Measurements from ENCODE around the gene EHBP1. TPM values are rescaled to one million over a fixed set of nuclear protein-coding genes. Genes with fewer than 3 reads are reported as not detected.

EHBP1 gene
- total RNA-seq, 2 experiments from 2014 or later: 21.4 to 22.3 TPM

GRCh38 chr2:62852254-62852653 lies 146.7 kb downstream of the EHBP1 start:
- TF ChIP-seq CTCF (IDR thresholded peaks at IDR 0.05): no peak
- Histone ChIP-seq H3K4me1 (ENCODE audit: insufficient read depth, low read length) (no peaks in the 10 kb centered on the region), H3K4me3 (ENCODE audit: low read length) (no peak overlapping the region), H3K36me3 (ENCODE audit: insufficient read depth, low read length) (no peaks in the 10 kb centered on the region), H3K27ac (ENCODE audit: low read depth in 1 of 2, low read length in 2 of 2) (no peak overlapping the region), H3K27me3 (ENCODE audit: control insufficient read depth in 1 of 2, insufficient read depth in 2 of 2, low read length in 2 of 2) (no peaks in the 10 kb centered on the region), H3K9me3 (ENCODE audit: control insufficient read depth in 1 of 2, insufficient read depth in 1 of 2, low read length in 2 of 2) (peaks cover 0 to 9% of the 10 kb centered on the region in 2 experiments)
- Mint-ChIP-seq H3K36me3 (ENCODE audit: low read depth) (peaks cover 39% of the 10 kb centered on the region), H3K4me1 (ENCODE audit: low read depth) (no peaks in the 10 kb centered on the region), H3K27ac (no peak overlapping the region), H3K27me3 (no peaks in the 10 kb centered on the region), H3K9me3 (peaks cover 5% of the 10 kb centered on the region), H3K4me3 (no peak overlapping the region)
- CTCF ChIA-PET: no interaction called here
- no peak for DNase-seq
- POLR2A ChIA-PET: no interaction called here
- intact Hi-C loops (cut with DNase I, micrococcal nuclease): no loop called here
- no peak for ATAC-seq (ENCODE audit: poor library complexity)

- Mint-ChIP-seq H3K36me3 (ENCODE audit: low read depth) (peaks cover 40% of the 10 kb centered on the region), H3K4me3 (no peak overlapping the region), H3K27me3 (no peaks in the 10 kb centered on the region), H3K4me1 (ENCODE audit: low read depth) (no peaks in the 10 kb centered on the region), H3K9me3 (peaks cover 5% of the 10 kb centered on the region), H3K27ac (no peak overlapping the region)
- no peak for TF ChIP-seq CTCF (IDR thresholded peaks at IDR 0.05)
- peaks cover 3% of the 10 kb centered on the region for H3K36me3 ChIP-seq (ENCODE audit: insufficient read depth, low read length)
- H3K9me3 ChIP-seq (ENCODE audit: control insufficient read depth in 1 of 2, insufficient read depth in 1 of 2, low read length in 2 of 2): peaks cover 0 to 9% of the 10 kb centered on the region in 2 experiments
- H3K27me3 ChIP-seq (ENCODE audit: control insufficient read depth in 1 of 2, insufficient read depth in 2 of 2, low read length in 2 of 2): no peaks in the 10 kb centered on the region
- ChIA-PET POLR2A (no interaction called here), CTCF (no interaction called here)
- no peak overlapping the region for H3K27ac ChIP-seq (ENCODE audit: low read depth in 1 of 2, low read length in 2 of 2)
- intact Hi-C loops (cut with DNase I, micrococcal nuclease): no loop called here
- no peaks in the 10 kb centered on the region for H3K4me1 ChIP-seq (ENCODE audit: insufficient read depth, low read length)
- no peak overlapping the region for H3K4me3 ChIP-seq (ENCODE audit: low read length)
- DNase-seq: no peak
- ATAC-seq (ENCODE audit: poor library complexity): no peak
Measured at GRCh38 chr2:62854600-62855514, 149.3 kb downstream of the EHBP1 start.

GRCh38 chr2:62856228-62857040 lies 150.9 kb downstream of the EHBP1 start:
- H3K4me3 ChIP-seq (ENCODE audit: low read length): no peak overlapping the region
- CTCF ChIA-PET: no interaction called here
- no peaks in the 10 kb centered on the region for H3K27me3 ChIP-seq (ENCODE audit: control insufficient read depth in 1 of 2, insufficient read depth in 2 of 2, low read length in 2 of 2)
- DNase-seq (no peak), ATAC-seq (ENCODE audit: poor library complexity) (no peak)
- TF ChIP-seq CTCF (IDR thresholded peaks at IDR 0.05): no peak
- Mint-ChIP-seq H3K9me3 (peaks cover 5% of the 10 kb centered on the region), H3K4me3 (no peak overlapping the region), H3K4me1 (ENCODE audit: low read depth) (no peaks in the 10 kb centered on the region), H3K36me3 (ENCODE audit: low read depth) (peaks cover 39% of the 10 kb centered on the region), H3K27me3 (no peaks in the 10 kb centered on the region), H3K27ac (no peak overlapping the region)
- intact Hi-C loops (cut with DNase I, micrococcal nuclease): no loop called here
- peaks cover 0 to 9% of the 10 kb centered on the region in 2 experiments for H3K9me3 ChIP-seq (ENCODE audit: control insufficient read depth in 1 of 2, insufficient read depth in 1 of 2, low read length in 2 of 2)
- no peak overlapping the region for H3K27ac ChIP-seq (ENCODE audit: low read depth in 1 of 2, low read length in 2 of 2)
- POLR2A ChIA-PET: no interaction called here
- H3K4me1 ChIP-seq (ENCODE audit: insufficient read depth, low read length): no peaks in the 10 kb centered on the region
- H3K36me3 ChIP-seq (ENCODE audit: insufficient read depth, low read length): peaks cover 3% of the 10 kb centered on the region

Measured in CD4-positive, alpha-beta T cell (primary cell).